ENCODE measurements around the gene NPAS3.

Gene NPAS3

DNA sequence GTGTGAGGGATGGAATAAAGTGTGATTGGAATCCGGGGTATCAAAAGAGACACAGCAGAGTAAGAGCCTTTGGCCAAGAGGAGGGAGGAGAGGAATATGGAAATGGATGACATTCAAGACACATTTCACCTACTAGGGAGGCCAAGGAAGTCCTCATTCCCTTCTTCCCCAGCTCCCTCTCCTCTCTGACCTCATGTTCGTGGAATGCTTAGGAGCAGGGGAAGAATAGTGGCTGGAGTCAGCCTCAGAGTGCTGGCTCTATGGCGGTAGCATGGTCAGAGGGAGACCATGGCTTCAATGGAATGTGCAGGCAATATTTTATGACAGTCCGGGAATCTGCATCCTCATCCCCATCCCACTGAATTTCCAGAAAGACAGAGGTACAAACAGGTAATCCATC, 815.6 kb downstream of the NPAS3 start (continued):
- TF ChIP-seq, protein P1, sequence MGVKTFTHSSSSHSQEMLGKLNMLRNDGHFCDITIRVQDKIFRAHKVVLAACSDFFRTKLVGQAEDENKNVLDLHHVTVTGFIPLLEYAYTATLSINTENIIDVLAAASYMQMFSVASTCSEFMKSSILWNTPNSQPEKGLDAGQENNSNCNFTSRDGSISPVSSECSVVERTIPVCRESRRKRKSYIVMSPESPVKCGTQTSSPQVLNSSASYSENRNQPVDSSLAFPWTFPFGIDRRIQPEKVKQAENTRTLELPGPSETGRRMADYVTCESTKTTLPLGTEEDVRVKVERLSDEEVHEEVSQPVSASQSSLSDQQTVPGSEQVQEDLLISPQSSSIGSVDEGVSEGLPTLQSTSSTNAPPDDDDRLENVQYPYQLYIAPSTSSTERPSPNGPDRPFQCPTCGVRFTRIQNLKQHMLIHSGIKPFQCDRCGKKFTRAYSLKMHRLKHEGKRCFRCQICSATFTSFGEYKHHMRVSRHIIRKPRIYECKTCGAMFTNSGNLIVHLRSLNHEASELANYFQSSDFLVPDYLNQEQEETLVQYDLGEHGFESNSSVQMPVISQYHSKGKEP (tag by site-specific recombination; IDR thresholded peaks at IDR 0.05) = no peak

DNA sequence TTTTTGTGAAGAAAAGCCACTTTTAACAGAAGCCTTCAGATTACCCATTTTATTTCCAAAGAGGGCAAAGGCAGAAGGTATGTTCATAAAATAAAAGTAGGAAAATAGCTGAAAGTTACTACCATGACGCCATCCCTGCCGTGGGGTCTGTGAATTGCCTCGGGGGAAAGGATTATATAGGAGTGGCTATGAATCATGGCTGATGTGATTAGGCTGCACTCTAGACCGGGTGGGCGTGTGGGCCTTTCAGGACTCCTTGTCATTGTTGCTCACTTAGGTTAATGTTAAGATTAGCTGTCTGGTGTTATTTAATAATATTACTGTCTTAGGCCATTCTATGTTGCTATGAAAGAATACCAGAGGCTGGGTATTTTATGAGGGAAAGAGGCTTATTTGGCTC, 816.7 kb downstream of the NPAS3 start:
- no peak overlapping the region for H3K4me3 ChIP-seq (ENCODE audit: low read depth, low read length)
- ChIA-PET CTCF (no interaction called here), POLR2A (no interaction called here)

DNA sequence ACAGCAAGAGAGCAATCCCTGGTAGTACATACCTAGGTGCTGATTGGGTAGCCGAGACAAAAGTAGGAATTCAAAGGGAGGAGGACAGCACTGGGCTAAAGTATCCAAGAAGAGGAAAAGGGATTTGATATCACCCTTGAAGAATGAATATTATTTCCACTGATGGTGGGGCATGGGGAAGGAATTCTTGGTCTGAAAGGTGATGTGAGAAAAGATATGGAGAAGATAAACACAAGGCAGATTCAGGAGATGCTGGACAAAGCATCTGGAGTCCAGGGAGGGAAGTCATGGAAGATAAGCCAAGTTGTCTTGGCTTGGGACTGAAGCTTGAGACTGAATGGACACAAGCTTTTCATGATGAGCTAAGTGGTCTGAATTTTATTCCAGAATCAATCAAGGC, 818.2 kb downstream of the NPAS3 start:
- H3K9me3 ChIP-seq (ENCODE audit: control insufficient read depth, insufficient read depth, low read depth, low read length) = no peaks in the 10 kb centered on the region
- TF ChIP-seq, protein P2, sequence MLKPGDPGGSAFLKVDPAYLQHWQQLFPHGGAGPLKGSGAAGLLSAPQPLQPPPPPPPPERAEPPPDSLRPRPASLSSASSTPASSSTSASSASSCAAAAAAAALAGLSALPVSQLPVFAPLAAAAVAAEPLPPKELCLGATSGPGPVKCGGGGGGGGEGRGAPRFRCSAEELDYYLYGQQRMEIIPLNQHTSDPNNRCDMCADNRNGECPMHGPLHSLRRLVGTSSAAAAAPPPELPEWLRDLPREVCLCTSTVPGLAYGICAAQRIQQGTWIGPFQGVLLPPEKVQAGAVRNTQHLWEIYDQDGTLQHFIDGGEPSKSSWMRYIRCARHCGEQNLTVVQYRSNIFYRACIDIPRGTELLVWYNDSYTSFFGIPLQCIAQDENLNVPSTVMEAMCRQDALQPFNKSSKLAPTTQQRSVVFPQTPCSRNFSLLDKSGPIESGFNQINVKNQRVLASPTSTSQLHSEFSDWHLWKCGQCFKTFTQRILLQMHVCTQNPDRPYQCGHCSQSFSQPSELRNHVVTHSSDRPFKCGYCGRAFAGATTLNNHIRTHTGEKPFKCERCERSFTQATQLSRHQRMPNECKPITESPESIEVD (tag by site-specific recombination; IDR thresholded peaks at IDR 0.05) = no peak
- no peak for TF ChIP-seq ZNF433 (tag by site-specific recombination; IDR thresholded peaks at IDR 0.05; ENCODE audit: low read depth)
- TF ChIP-seq, protein P3, sequence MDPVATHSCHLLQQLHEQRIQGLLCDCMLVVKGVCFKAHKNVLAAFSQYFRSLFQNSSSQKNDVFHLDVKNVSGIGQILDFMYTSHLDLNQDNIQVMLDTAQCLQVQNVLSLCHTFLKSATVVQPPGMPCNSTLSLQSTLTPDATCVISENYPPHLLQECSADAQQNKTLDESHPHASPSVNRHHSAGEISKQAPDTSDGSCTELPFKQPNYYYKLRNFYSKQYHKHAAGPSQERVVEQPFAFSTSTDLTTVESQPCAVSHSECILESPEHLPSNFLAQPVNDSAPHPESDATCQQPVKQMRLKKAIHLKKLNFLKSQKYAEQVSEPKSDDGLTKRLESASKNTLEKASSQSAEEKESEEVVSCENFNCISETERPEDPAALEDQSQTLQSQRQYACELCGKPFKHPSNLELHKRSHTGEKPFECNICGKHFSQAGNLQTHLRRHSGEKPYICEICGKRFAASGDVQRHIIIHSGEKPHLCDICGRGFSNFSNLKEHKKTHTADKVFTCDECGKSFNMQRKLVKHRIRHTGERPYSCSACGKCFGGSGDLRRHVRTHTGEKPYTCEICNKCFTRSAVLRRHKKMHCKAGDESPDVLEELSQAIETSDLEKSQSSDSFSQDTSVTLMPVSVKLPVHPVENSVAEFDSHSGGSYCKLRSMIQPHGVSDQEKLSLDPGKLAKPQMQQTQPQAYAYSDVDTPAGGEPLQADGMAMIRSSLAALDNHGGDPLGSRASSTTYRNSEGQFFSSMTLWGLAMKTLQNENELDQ (tag by site-specific recombination; IDR thresholded peaks at IDR 0.05; ENCODE audit: low read depth) = no peak
- no peak for TF ChIP-seq ZNF610 (tag by site-specific recombination; IDR thresholded peaks at IDR 0.05; ENCODE audit: borderline replicate concordance)
- no peak for TF ChIP-seq TCF7L2 (IDR thresholded peaks at IDR 0.05; ENCODE audit: borderline replicate concordance, low read depth, low read length)
- no peak for TF ChIP-seq SALL2 (tag by site-specific recombination; IDR thresholded peaks at IDR 0.05; ENCODE audit: borderline replicate concordance)
- TF ChIP-seq ZNF324 (tag by site-specific recombination; IDR thresholded peaks at IDR 0.05) = no peak
- no peak overlapping the region for H3K27ac ChIP-seq (ENCODE audit: extremely low read depth, low read depth, low read length)
- ChIA-PET CTCF (interaction anchor here (1.5 kb wide), 1 partner anchor 9 kb away, joined by 4 read pairs; no protein-coding TSS in a partner anchor), POLR2A (no interaction called here)
- no peaks in the 10 kb centered on the region for H3K4me1 ChIP-seq (ENCODE audit: control insufficient read depth, insufficient read depth, low read length)
- H3K4me3 ChIP-seq (ENCODE audit: low read depth, low read length) = no peak overlapping the region
- H3K36me3 ChIP-seq (ENCODE audit: control insufficient read depth in 2 of 2, insufficient read depth in 1 of 2, low read length in 2 of 2) = no peaks in the 10 kb centered on the region

More for the DNA sequence above, 816.7 kb downstream of the NPAS3 start:
- TF ChIP-seq ZNF560 (tag by site-specific recombination; IDR thresholded peaks at IDR 0.05; ENCODE audit: borderline replicate concordance) = no peak
- no peak for TF ChIP-seq ZNF544 (tag by site-specific recombination; IDR thresholded peaks at IDR 0.05)
- no peak for TF ChIP-seq ZNF223 (tag by site-specific recombination; IDR thresholded peaks at IDR 0.05)
- TF ChIP-seq, protein P4, sequence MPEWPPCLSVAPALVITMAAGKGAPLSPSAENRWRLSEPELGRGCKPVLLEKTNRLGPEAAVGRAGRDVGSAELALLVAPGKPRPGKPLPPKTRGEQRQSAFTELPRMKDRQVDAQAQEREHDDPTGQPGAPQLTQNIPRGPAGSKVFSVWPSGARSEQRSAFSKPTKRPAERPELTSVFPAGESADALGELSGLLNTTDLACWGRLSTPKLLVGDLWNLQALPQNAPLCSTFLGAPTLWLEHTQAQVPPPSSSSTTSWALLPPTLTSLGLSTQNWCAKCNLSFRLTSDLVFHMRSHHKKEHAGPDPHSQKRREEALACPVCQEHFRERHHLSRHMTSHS (tag by site-specific recombination; IDR thresholded peaks at IDR 0.05) = no peak
- TF ChIP-seq, protein P5, sequence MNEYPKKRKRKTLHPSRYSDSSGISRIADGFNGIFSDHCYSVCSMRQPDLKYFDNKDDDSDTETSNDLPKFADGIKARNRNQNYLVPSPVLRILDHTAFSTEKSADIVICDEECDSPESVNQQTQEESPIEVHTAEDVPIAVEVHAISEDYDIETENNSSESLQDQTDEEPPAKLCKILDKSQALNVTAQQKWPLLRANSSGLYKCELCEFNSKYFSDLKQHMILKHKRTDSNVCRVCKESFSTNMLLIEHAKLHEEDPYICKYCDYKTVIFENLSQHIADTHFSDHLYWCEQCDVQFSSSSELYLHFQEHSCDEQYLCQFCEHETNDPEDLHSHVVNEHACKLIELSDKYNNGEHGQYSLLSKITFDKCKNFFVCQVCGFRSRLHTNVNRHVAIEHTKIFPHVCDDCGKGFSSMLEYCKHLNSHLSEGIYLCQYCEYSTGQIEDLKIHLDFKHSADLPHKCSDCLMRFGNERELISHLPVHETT (tag by site-specific recombination; IDR thresholded peaks at IDR 0.05) = no peak
- H3K27ac ChIP-seq (ENCODE audit: extremely low read depth, low read depth, low read length) = no peak overlapping the region
- no peaks in the 10 kb centered on the region for H3K9me3 ChIP-seq (ENCODE audit: control insufficient read depth, insufficient read depth, low read depth, low read length)
- no peaks in the 10 kb centered on the region for H3K36me3 ChIP-seq (ENCODE audit: control insufficient read depth in 2 of 2, insufficient read depth in 1 of 2, low read length in 2 of 2)
- H3K4me1 ChIP-seq (ENCODE audit: control insufficient read depth, insufficient read depth, low read length) = no peaks in the 10 kb centered on the region
